Lower lobe of right lung (tissue), 2 donors: ENCODE measurements around the gene SELP. TPM values are rescaled to one million over a fixed set of nuclear protein-coding genes. Genes with fewer than 3 reads are reported as not detected.

Source experiments
- ATAC-seq, 2 donors: fragments of 200-7000 bp; cut with Tn5 transposase; one replicate each; pipeline ENCODE4 v1.9.1; 2020 to 2022; ENCODE audit warnings: mild to moderate bottlenecking in 2 of 2, moderate library complexity in 2 of 2
- DNase-seq: peaks from one replicate; pipeline ENCODE4 v3.0.0-alpha.2; 2020
- H3K27ac ChIP-seq: fragments of 200-600 bp; one replicate; pipeline ENCODE4 v1.8.0; 2022
- H3K27me3 ChIP-seq: fragments of 200-600 bp; one replicate; pipeline ENCODE4 v1.8.0; 2022; ENCODE audit warnings: low read depth
- H3K36me3 ChIP-seq: fragments of 200-600 bp; one replicate; pipeline ENCODE4 v1.8.0; 2022; ENCODE audit warnings: mild to moderate bottlenecking
- H3K4me1 ChIP-seq: fragments of 200-600 bp; one replicate; pipeline ENCODE4 v1.8.0; 2022
- H3K4me3 ChIP-seq: fragments of 200-600 bp; one replicate; pipeline ENCODE4 v1.8.0; 2022; ENCODE audit warnings: mild to moderate bottlenecking
- H3K9me3 ChIP-seq: fragments of 200-600 bp; one replicate; pipeline ENCODE4 v1.8.0; 2022
- CTCF ChIP-seq: fragments of 200-600 bp; IDR thresholded peaks from one replicate; pipeline ENCODE4 v1.8.0; 2022; ENCODE audit warnings: antibody characterized with exemption, mild to moderate bottlenecking
- intact Hi-C: fragments of 100-400 bp; cut with DNase I; formaldehyde crosslinking; loops from one replicate; pipeline ENCODE4 v1.11.0; 2022
- total RNA-seq: library from RNA; stranded (reverse); fragmentation: NEBNext Ultra II Directional; extraction: Animal tissue kit (Norgen Biotek cat#: 25700); gene quantifications from one replicate; pipeline ENCODE4 v1.2.1, GENCODE V29; 2021
- donor health status: DM: no; HTN: yes; CAD: no; lungs with severe emphysema.

The SELP gene
- total RNA-seq, 1 donor from 2014 or later, result 21.4 TPM

GRCh38 chr1:169653873-169654272 lies 23.9 kb upstream of the SELP start:
- H3K9me3 ChIP-seq, result no peaks in the 10 kb centered on the region
- no peaks in the 10 kb centered on the region for H3K36me3 ChIP-seq
- no peaks in the 10 kb centered on the region for H3K27me3 ChIP-seq
- no peak for DNase-seq
- intact Hi-C loops, result no loop called here
- TF ChIP-seq CTCF, result no peak
- no peaks in the 10 kb centered on the region for H3K4me1 ChIP-seq
- no peak overlapping the region for H3K27ac ChIP-seq
- H3K4me3 ChIP-seq, result no peak overlapping the region
- no peak for ATAC-seq

- Histone ChIP-seq H3K27ac (no peak overlapping the region), H3K9me3 (no peaks in the 10 kb centered on the region), H3K4me1 (no peaks in the 10 kb centered on the region), H3K4me3 (no peak overlapping the region), H3K27me3 (no peaks in the 10 kb centered on the region), H3K36me3 (no peaks in the 10 kb centered on the region)
- TF ChIP-seq CTCF, result no peak
- no peak for ATAC-seq
- no peak for DNase-seq
- intact Hi-C loops, result no loop called here
Observed at GRCh38 chr1:169651035-169651434, 21.1 kb upstream of the SELP start.

GRCh38 chr1:169650551-169650950 lies 20.6 kb upstream of the SELP start:
- ATAC-seq (no peak), DNase-seq (no peak)
- Histone ChIP-seq H3K27me3 (no peaks in the 10 kb centered on the region), H3K4me1 (no peaks in the 10 kb centered on the region), H3K27ac (no peak overlapping the region), H3K36me3 (no peaks in the 10 kb centered on the region), H3K9me3 (no peaks in the 10 kb centered on the region), H3K4me3 (no peak overlapping the region)
- intact Hi-C loops, result no loop called here
- no peak for TF ChIP-seq CTCF

GRCh38 chr1:169648709-169649108 lies 18.8 kb upstream of the SELP start:
- no peak overlapping the region for H3K4me3 ChIP-seq
- TF ChIP-seq CTCF, result no peak
- no peaks in the 10 kb centered on the region for H3K9me3 ChIP-seq
- H3K36me3 ChIP-seq, result no peaks in the 10 kb centered on the region
- DNase-seq (no peak), ATAC-seq (no peak)
- no peaks in the 10 kb centered on the region for H3K4me1 ChIP-seq
- H3K27me3 ChIP-seq, result no peaks in the 10 kb centered on the region
- intact Hi-C loops, result no loop called here
- H3K27ac ChIP-seq, result no peak overlapping the region

- no peaks in the 10 kb centered on the region for H3K4me1 ChIP-seq
- no peaks in the 10 kb centered on the region for H3K27me3 ChIP-seq
- H3K36me3 ChIP-seq, result no peaks in the 10 kb centered on the region
- DNase-seq, result no peak
- intact Hi-C loops, result no loop called here
- no peak for ATAC-seq
- no peak overlapping the region for H3K4me3 ChIP-seq
- TF ChIP-seq CTCF, result no peak
- H3K27ac ChIP-seq, result no peak overlapping the region
- H3K9me3 ChIP-seq, result no peaks in the 10 kb centered on the region
Observed at GRCh38 chr1:169648187-169648586, 18.3 kb upstream of the SELP start.

GRCh38 chr1:169647512-169647911 lies 17.6 kb upstream of the SELP start:
- no peak overlapping the region for H3K4me3 ChIP-seq
- no peaks in the 10 kb centered on the region for H3K9me3 ChIP-seq
- DNase-seq, result no peak
- H3K4me1 ChIP-seq, result no peaks in the 10 kb centered on the region
- ATAC-seq, result no peak
- H3K27me3 ChIP-seq, result no peaks in the 10 kb centered on the region
- no peaks in the 10 kb centered on the region for H3K36me3 ChIP-seq
- TF ChIP-seq CTCF, result no peak
- intact Hi-C loops, result no loop called here
- no peak overlapping the region for H3K27ac ChIP-seq
